ENCODE measurements around the gene SPG7. TPM values are rescaled to one million over a fixed set of nuclear protein-coding genes. Genes with fewer than 3 reads are reported as not detected.

Gene SPG7
- total and polyA plus RNA-seq, 9 of the 15 experiments (the other 6 are each of a cell fraction or from before 2014, with no cell fraction given): 5.8 to 89.1 (median 49.4) TPM

DNA sequence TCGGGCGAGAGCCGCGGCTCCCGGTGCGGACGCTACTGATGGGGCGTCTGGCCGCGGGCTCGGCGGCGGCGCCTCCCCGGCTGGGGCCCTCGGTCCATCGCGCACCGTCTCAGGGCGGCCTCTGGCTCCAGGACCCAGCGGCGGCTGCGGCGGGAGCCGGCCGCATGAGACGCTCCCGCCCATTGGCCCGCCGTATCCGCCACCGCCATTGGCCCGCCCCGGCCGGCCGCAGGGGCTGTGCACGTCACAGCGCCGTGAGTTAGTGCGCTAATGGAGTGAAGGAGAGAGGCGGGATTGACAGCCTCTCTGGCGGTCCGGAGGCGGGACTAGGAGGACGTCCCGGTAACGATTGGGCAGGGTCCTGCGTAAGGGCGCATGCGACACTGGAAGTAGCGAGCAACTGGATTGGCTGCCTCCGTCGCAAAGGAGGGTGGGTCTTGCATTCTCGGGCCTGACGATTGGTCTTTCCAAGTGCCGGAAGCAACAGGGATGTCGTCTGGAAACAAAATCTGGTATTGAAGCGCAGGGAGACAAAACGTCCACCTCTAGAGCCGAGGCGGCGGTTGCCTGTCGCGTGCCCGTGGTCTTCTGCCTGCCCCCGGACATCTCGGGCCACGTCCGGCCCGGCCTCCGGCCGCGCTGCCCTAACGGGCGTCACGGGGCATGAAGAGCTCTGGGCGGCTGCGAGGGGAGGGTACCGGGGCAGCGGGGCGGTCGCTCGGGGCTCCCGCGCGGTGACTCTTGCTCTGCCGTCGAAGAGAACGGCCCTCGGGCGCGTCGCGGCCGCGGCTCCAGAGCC is 17.6 kb upstream of the SPG7 start, which contains the start of gene ANKRD11 (continued):
- TF ChIP-seq, protein P1, sequence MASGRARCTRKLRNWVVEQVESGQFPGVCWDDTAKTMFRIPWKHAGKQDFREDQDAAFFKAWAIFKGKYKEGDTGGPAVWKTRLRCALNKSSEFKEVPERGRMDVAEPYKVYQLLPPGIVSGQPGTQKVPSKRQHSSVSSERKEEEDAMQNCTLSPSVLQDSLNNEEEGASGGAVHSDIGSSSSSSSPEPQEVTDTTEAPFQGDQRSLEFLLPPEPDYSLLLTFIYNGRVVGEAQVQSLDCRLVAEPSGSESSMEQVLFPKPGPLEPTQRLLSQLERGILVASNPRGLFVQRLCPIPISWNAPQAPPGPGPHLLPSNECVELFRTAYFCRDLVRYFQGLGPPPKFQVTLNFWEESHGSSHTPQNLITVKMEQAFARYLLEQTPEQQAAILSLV (tag; IDR thresholded peaks at IDR 0.05): no peak
- TF ChIP-seq FOXA1 (IDR thresholded peaks at IDR 0.05; ENCODE audit: borderline replicate concordance) (no peak), ZNF408 (CRISPR knock-in tag; IDR thresholded peaks at IDR 0.05; ENCODE audit: low read depth) (no peak), SIN3B (IDR thresholded peaks at IDR 0.05; ENCODE audit: low read depth) (peak; percentile 73), ZNF282 (CRISPR knock-in tag; IDR thresholded peaks at IDR 0.05) (no peak), ZNF133 (CRISPR knock-in tag; IDR thresholded peaks at IDR 0.05) (no peak), MEIS2 (IDR thresholded peaks at IDR 0.05; ENCODE audit: partially characterized antibody) (peak; percentile 91), ETV5 (CRISPR knock-in tag; IDR thresholded peaks at IDR 0.05; ENCODE audit: low read depth) (no peak), MCM5 (IDR thresholded peaks at IDR 0.05; ENCODE audit: low read depth) (no peak), CXXC5 (CRISPR knock-in tag; IDR thresholded peaks at IDR 0.05) (peak; percentile 98)
- TF ChIP-seq, protein P2, sequence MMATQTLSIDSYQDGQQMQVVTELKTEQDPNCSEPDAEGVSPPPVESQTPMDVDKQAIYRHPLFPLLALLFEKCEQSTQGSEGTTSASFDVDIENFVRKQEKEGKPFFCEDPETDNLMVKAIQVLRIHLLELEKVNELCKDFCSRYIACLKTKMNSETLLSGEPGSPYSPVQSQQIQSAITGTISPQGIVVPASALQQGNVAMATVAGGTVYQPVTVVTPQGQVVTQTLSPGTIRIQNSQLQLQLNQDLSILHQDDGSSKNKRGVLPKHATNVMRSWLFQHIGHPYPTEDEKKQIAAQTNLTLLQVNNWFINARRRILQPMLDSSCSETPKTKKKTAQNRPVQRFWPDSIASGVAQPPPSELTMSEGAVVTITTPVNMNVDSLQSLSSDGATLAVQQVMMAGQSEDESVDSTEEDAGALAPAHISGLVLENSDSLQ (IDR thresholded peaks at IDR 0.05): peak; percentile 100
- TF ChIP-seq, protein P3, sequence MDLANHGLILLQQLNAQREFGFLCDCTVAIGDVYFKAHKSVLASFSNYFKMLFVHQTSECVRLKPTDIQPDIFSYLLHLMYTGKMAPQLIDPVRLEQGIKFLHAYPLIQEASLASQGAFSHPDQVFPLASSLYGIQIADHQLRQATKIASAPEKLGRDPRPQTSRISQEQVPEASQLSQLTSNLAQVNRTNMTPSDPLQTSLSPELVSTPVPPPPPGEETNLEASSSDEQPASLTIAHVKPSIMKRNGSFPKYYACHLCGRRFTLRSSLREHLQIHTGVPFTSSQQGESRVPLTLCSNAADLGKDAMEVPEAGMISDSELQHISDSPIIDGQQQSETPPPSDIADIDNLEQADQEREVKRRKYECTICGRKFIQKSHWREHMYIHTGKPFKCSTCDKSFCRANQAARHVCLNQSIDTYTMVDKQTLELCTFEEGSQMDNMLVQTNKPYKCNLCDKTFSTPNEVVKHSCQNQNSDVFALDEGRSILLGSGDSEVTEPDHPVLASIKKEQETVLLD (IDR thresholded peaks at IDR 0.05): peak; percentile 99
- TF ChIP-seq, protein P4, sequence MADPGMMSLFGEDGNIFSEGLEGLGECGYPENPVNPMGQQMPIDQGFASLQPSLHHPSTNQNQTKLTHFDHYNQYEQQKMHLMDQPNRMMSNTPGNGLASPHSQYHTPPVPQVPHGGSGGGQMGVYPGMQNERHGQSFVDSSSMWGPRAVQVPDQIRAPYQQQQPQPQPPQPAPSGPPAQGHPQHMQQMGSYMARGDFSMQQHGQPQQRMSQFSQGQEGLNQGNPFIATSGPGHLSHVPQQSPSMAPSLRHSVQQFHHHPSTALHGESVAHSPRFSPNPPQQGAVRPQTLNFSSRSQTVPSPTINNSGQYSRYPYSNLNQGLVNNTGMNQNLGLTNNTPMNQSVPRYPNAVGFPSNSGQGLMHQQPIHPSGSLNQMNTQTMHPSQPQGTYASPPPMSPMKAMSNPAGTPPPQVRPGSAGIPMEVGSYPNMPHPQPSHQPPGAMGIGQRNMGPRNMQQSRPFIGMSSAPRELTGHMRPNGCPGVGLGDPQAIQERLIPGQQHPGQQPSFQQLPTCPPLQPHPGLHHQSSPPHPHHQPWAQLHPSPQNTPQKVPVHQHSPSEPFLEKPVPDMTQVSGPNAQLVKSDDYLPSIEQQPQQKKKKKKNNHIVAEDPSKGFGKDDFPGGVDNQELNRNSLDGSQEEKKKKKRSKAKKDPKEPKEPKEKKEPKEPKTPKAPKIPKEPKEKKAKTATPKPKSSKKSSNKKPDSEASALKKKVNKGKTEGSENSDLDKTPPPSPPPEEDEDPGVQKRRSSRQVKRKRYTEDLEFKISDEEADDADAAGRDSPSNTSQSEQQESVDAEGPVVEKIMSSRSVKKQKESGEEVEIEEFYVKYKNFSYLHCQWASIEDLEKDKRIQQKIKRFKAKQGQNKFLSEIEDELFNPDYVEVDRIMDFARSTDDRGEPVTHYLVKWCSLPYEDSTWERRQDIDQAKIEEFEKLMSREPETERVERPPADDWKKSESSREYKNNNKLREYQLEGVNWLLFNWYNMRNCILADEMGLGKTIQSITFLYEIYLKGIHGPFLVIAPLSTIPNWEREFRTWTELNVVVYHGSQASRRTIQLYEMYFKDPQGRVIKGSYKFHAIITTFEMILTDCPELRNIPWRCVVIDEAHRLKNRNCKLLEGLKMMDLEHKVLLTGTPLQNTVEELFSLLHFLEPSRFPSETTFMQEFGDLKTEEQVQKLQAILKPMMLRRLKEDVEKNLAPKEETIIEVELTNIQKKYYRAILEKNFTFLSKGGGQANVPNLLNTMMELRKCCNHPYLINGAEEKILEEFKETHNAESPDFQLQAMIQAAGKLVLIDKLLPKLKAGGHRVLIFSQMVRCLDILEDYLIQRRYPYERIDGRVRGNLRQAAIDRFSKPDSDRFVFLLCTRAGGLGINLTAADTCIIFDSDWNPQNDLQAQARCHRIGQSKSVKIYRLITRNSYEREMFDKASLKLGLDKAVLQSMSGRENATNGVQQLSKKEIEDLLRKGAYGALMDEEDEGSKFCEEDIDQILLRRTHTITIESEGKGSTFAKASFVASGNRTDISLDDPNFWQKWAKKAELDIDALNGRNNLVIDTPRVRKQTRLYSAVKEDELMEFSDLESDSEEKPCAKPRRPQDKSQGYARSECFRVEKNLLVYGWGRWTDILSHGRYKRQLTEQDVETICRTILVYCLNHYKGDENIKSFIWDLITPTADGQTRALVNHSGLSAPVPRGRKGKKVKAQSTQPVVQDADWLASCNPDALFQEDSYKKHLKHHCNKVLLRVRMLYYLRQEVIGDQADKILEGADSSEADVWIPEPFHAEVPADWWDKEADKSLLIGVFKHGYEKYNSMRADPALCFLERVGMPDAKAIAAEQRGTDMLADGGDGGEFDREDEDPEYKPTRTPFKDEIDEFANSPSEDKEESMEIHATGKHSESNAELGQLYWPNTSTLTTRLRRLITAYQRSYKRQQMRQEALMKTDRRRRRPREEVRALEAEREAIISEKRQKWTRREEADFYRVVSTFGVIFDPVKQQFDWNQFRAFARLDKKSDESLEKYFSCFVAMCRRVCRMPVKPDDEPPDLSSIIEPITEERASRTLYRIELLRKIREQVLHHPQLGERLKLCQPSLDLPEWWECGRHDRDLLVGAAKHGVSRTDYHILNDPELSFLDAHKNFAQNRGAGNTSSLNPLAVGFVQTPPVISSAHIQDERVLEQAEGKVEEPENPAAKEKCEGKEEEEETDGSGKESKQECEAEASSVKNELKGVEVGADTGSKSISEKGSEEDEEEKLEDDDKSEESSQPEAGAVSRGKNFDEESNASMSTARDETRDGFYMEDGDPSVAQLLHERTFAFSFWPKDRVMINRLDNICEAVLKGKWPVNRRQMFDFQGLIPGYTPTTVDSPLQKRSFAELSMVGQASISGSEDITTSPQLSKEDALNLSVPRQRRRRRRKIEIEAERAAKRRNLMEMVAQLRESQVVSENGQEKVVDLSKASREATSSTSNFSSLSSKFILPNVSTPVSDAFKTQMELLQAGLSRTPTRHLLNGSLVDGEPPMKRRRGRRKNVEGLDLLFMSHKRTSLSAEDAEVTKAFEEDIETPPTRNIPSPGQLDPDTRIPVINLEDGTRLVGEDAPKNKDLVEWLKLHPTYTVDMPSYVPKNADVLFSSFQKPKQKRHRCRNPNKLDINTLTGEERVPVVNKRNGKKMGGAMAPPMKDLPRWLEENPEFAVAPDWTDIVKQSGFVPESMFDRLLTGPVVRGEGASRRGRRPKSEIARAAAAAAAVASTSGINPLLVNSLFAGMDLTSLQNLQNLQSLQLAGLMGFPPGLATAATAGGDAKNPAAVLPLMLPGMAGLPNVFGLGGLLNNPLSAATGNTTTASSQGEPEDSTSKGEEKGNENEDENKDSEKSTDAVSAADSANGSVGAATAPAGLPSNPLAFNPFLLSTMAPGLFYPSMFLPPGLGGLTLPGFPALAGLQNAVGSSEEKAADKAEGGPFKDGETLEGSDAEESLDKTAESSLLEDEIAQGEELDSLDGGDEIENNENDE (IDR thresholded peaks at IDR 0.05; ENCODE audit: low read depth, low read length): no peak
